GM23338 (cell line): ENCODE measurements around the gene SLC7A10. TPM values are rescaled to one million over a fixed set of nuclear protein-coding genes. Genes with fewer than 3 reads are reported as not detected.

ENCODE experiments used
- ATAC-seq: fragments of 200-7000 bp; cut with Tn5 transposase; 3 replicates; pipeline ENCODE4 v1.9.1; 2020
- DNase-seq: peaks from one replicate; pipeline ENCODE4 v3.0.0-alpha.2; 2015; ENCODE audit warnings: low spot score
- H2AFZ ChIP-seq: fragments of 200-600 bp; sonication (generic); 2 replicates; pipeline ENCODE4 v1.8.0; 2016; ENCODE audit warnings: antibody characterized with exemption, mild to moderate bottlenecking, moderate library complexity
- H3F3A ChIP-seq: fragments of 200-600 bp; sonication (generic); replicated peaks from 2 replicates; pipeline ENCODE4 v1.8.0; 2017; ENCODE audit warnings: antibody characterized with exemption, mixed run types, low read depth
- H3K27ac ChIP-seq: fragments of 200-600 bp; sonication (generic); 2 replicates; pipeline ENCODE4 v1.6.1; 2016; ENCODE audit warnings: low read depth
- H3K27me3 ChIP-seq: fragments of 200-600 bp; sonication (generic); 2 replicates; pipeline ENCODE4 v1.8.0; 2016; ENCODE audit warnings: mild to moderate bottlenecking, mixed run types, moderate library complexity; ENCODE audit not compliant: insufficient read depth
- H3K36me3 ChIP-seq: fragments of 200-600 bp; sonication (generic); 2 replicates; pipeline ENCODE4 v1.8.0; 2016; ENCODE audit warnings: mild to moderate bottlenecking; ENCODE audit not compliant: insufficient read depth
- H3K4me1 ChIP-seq: fragments of 200-600 bp; sonication (generic); 2 replicates; pipeline ENCODE4 v1.8.0; 2016; ENCODE audit warnings: mild to moderate bottlenecking, moderate library complexity; ENCODE audit not compliant: insufficient read depth
- H3K4me2 ChIP-seq: fragments of 200-600 bp; sonication (generic); 2 replicates; pipeline ENCODE4 v1.7.1; 2017; ENCODE audit warnings: mixed run types
- H3K4me3 ChIP-seq: fragments of 200-600 bp; sonication (generic); 2 replicates; pipeline ENCODE4 v1.6.1; 2016; ENCODE audit warnings: mixed run types
- H3K79me2 ChIP-seq: fragments of 200-600 bp; sonication (generic); replicated peaks from 2 replicates; pipeline ENCODE4 v1.8.0; 2017; ENCODE audit warnings: mild to moderate bottlenecking; ENCODE audit not compliant: insufficient read depth
- H3K9me2 ChIP-seq: fragments of 200-600 bp; sonication (generic); 2 replicates; pipeline ENCODE4 v1.8.0; 2017; ENCODE audit not compliant: insufficient read depth
- H4K20me1 ChIP-seq: fragments of 200-600 bp; sonication (generic); replicated peaks from 2 replicates; pipeline ENCODE4 v1.8.0; 2017; ENCODE audit warnings: mild to moderate bottlenecking; ENCODE audit not compliant: insufficient read depth
- H3K27ac Mint-ChIP-seq: 2 replicates; pipeline ENCODE4 v1.8.0; 2020; ENCODE audit warnings: inconsistent platforms, mild to moderate bottlenecking, moderate library complexity, mixed read lengths
- H3K27me3 Mint-ChIP-seq: 3 replicates; pipeline ENCODE4 v1.8.0; 2022; ENCODE audit warnings: low read depth, mild to moderate bottlenecking, moderate library complexity, mixed read lengths, inconsistent platforms; ENCODE audit not compliant: insufficient read depth, poor library complexity
- H3K36me3 Mint-ChIP-seq: 3 replicates; pipeline ENCODE4 v1.8.0; 2021; ENCODE audit warnings: low read depth, mild to moderate bottlenecking, inconsistent platforms, moderate library complexity, mixed read lengths
- H3K4me1 Mint-ChIP-seq: 3 replicates; pipeline ENCODE4 v1.8.0; 2020; ENCODE audit warnings: mild to moderate bottlenecking, inconsistent platforms, mixed read lengths
- H3K4me3 Mint-ChIP-seq: 3 replicates; pipeline ENCODE4 v1.8.0; 2021; ENCODE audit warnings: moderate library complexity, mild to moderate bottlenecking, inconsistent platforms, mixed read lengths
- H3K9me3 Mint-ChIP-seq: 3 replicates; pipeline ENCODE4 v1.8.0; 2020; ENCODE audit warnings: moderate library complexity, mild to moderate bottlenecking, inconsistent platforms, mixed read lengths
- CREB1 ChIP-seq: fragments of 250-450 bp; sonication (Bioruptor Pico); IDR thresholded peaks from 2 replicates; pipeline ENCODE4 v1.5.0; 2020; ENCODE audit warnings: low read depth, mild to moderate bottlenecking, moderate library complexity
- EZH2 ChIP-seq: fragments of 200-600 bp; sonication (generic); IDR thresholded peaks from one replicate; pipeline ENCODE4 v1.8.0; 2017; ENCODE audit warnings: antibody characterized with exemption, mild to moderate bottlenecking, low read depth; ENCODE audit not compliant: unreplicated experiment
- EZH2phosphoT487 ChIP-seq: fragments of 200-600 bp; sonication (generic); IDR thresholded peaks from one replicate; pipeline ENCODE4 v1.8.1; 2018; ENCODE audit warnings: antibody characterized with exemption; ENCODE audit not compliant: unreplicated experiment
- NANOG ChIP-seq: IDR thresholded peaks from 2 replicates; pipeline ENCODE4 v1.6.1; 2016; ENCODE audit warnings: antibody characterized with exemption, borderline replicate concordance
- POLR2AphosphoS5 ChIP-seq: IDR thresholded peaks from 2 replicates; pipeline ENCODE4 v1.6.1; 2016; ENCODE audit warnings: antibody characterized with exemption, low read depth
- ZNF114 ChIP-seq: fragments of 250-450 bp; sonication (Bioruptor Pico); IDR thresholded peaks from 2 replicates; pipeline ENCODE4 v1.5.0; 2020; ENCODE audit warnings: mild to moderate bottlenecking, moderate library complexity
- ZNF462 ChIP-seq: fragments of 250-450 bp; sonication (Bioruptor Pico); IDR thresholded peaks from 2 replicates; pipeline ENCODE4 v1.5.0; 2020; ENCODE audit warnings: mild to moderate bottlenecking, moderate library complexity
- polyA plus RNA-seq: library from polyadenylated mRNA; unstranded; fragments of >200 nt; fragmentation: Nextera tagmentation; extraction: Ambion mirVana; gene quantifications from 2 replicates; pipeline ENCODE4 v1.2.1, GENCODE V29; 2016
- total RNA-seq: library from RNA; depleted of rRNA; stranded (reverse); fragments of >200 nt; shearing (Covaris generic); gene quantifications from 2 replicates; pipeline ENCODE4 v1.2.3, GENCODE V29; 2014

The SLC7A10 gene
- total and polyA plus RNA-seq, 2 experiments from 2014 or later, result 3.3 to 6.3 TPM

DNA sequence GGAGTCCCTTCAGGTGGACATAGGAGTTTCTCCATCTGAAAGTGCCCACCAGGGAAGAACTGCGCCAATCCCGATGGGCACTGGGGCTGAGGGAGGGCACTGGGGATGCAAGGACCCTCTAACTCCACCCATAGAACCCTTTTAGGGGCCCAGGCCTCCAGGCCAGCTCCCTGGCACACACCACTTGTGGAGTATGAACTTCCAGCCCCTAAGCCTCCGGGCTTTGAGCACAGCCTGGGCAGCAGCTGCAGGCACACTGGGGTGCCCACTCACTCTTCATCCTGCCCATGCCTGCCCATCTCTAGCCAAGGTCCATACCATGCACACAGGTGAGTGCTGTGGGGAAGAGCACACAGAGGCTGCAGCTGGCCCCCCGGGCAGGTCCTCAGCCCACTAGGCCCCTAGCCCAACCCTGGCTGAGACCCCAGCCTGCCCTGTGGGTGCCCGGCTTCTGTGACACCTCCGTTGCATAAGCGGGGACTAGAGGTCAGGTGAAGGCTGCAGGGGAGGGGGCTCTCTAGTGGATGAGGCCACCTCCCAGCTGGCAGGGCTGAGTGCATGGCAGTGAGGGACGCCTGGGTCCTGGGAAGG is 14.6 kb upstream of the SLC7A10 start:
- Mint-ChIP-seq H3K27ac (no peak overlapping the region), H3K4me3 (no peak overlapping the region), H3K4me1 (0 out of 3 replicates have a peak, but pooled peaks cover 2% of the 10 kb centered on the region), H3K36me3 (no peaks in the 10 kb centered on the region; the same call in 2 of the 3 replicates), H3K27me3 (peaks cover 3% of the 10 kb centered on the region), H3K9me3 (peaks cover 10% of the 10 kb centered on the region; the same call in 2 of the 3 replicates)
- Histone ChIP-seq H3K27ac (no peak overlapping the region), H2AFZ (no peak overlapping the region), H3K79me2 (no peaks in the 10 kb centered on the region), H3K4me1 (no peaks in the 10 kb centered on the region), H3K4me3 (no peak overlapping the region), H3K36me3 (no peaks in the 10 kb centered on the region), H3F3A (no peaks in the 10 kb centered on the region), H3K4me2 (no peak overlapping the region), H3K9me2 (no peaks in the 10 kb centered on the region), H4K20me1 (no peaks in the 10 kb centered on the region), H3K27me3 (no peaks in the 10 kb centered on the region)
- DNase-seq (no peak), ATAC-seq (no peak)
- no peak for TF ChIP-seq ZNF114 (CRISPR knock-in tag)

DNA sequence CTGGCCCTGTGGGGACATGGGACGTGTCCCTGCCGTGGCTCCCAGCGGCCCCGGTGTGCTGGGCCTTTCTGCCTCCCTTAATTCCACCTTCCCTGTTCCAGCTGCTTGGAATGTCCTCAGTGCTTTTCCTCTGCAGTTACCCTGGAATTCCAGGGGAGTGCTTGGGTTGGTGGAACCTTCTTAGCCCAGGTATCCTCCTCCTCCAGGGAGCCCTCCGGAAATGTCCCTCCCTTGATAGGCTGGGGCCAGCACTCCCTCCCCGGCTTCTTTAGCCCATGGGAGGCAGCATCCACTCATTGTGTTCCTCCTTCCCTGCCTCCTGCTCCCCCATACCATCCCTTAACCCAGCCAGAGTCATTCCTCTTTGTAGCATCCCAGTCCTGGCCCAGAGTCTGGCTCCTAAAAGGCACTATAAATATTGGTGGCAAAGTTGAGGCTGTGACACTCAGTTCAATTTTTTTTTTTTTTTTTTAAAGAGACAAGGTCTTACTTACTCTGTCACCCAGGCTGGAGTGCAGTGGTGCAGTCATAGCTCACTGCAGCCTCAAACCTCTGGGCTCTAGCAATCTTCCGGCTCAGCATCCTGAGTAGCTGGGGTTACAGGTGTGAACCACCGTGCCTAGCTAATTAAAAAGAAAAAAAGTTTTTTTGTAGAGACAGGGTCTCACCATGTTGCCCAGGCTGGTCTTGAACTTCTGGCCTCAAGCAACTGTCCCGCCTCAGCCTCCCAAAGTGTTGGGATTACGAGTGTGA is 13.7 kb upstream of the SLC7A10 start:
- Histone ChIP-seq H3K79me2 (no peaks in the 10 kb centered on the region), H3K27ac (no peak overlapping the region), H3K36me3 (no peaks in the 10 kb centered on the region), H3K27me3 (no peaks in the 10 kb centered on the region), H3K9me2 (no peaks in the 10 kb centered on the region), H3K4me3 (no peak overlapping the region), H3K4me1 (no peaks in the 10 kb centered on the region), H3K4me2 (no peak overlapping the region), H3F3A (no peaks in the 10 kb centered on the region), H2AFZ (no peak overlapping the region), H4K20me1 (no peaks in the 10 kb centered on the region)
- peaks cover 3% of the 10 kb centered on the region for H3K27me3 Mint-ChIP-seq
- H3K4me3 Mint-ChIP-seq, result no peak overlapping the region
- ATAC-seq (no peak), DNase-seq (no peak)
- 0 out of 3 replicates have a peak, but pooled peaks cover 2% of the 10 kb centered on the region for H3K4me1 Mint-ChIP-seq
- H3K27ac Mint-ChIP-seq, result no peak overlapping the region
- TF ChIP-seq EZH2, result no peak
- no peak for TF ChIP-seq EZH2phosphoT487
- no peak for TF ChIP-seq POLR2AphosphoS5
- no peak for TF ChIP-seq NANOG
- no peak for TF ChIP-seq CREB1 (CRISPR knock-in tag)
- H3K9me3 Mint-ChIP-seq, result 0 out of 3 replicates have a peak, but pooled peaks cover 3% of the 10 kb centered on the region
- no peaks in the 10 kb centered on the region; the same call in 2 of the 3 replicates for H3K36me3 Mint-ChIP-seq

GRCh38 chr19:33238481-33239149 is 13.0 kb upstream of the SLC7A10 start:
- H3K79me2 ChIP-seq, result no peaks in the 10 kb centered on the region
- no peaks in the 10 kb centered on the region for H3K9me3 Mint-ChIP-seq
- peaks cover 3% of the 10 kb centered on the region for H3K27me3 Mint-ChIP-seq
- H4K20me1 ChIP-seq, result no peaks in the 10 kb centered on the region
- no peak for DNase-seq
- no peak overlapping the region for H3K4me3 ChIP-seq
- ATAC-seq, result no peak
- H3K36me3 ChIP-seq, result no peaks in the 10 kb centered on the region
- no peaks in the 10 kb centered on the region for H3F3A ChIP-seq
- H2AFZ ChIP-seq, result no peak overlapping the region
- no peaks in the 10 kb centered on the region for H3K27me3 ChIP-seq
- H3K4me2 ChIP-seq, result no peak overlapping the region
- no peaks in the 10 kb centered on the region for H3K4me1 ChIP-seq
- H3K27ac ChIP-seq, result no peak overlapping the region
- H3K36me3 Mint-ChIP-seq, result no peaks in the 10 kb centered on the region; the same call in 2 of the 3 replicates
- H3K9me2 ChIP-seq, result no peaks in the 10 kb centered on the region
- 0 out of 3 replicates have a peak, but pooled peaks cover 2% of the 10 kb centered on the region for H3K4me1 Mint-ChIP-seq
- no peak overlapping the region for H3K27ac Mint-ChIP-seq
- no peak overlapping the region for H3K4me3 Mint-ChIP-seq
- TF ChIP-seq ZNF114 (CRISPR knock-in tag) (no peak), EZH2phosphoT487 (no peak), ZNF462 (no peak)
